ENCODE measurements around the gene TMEM235.

The TMEM235 gene

DNA sequence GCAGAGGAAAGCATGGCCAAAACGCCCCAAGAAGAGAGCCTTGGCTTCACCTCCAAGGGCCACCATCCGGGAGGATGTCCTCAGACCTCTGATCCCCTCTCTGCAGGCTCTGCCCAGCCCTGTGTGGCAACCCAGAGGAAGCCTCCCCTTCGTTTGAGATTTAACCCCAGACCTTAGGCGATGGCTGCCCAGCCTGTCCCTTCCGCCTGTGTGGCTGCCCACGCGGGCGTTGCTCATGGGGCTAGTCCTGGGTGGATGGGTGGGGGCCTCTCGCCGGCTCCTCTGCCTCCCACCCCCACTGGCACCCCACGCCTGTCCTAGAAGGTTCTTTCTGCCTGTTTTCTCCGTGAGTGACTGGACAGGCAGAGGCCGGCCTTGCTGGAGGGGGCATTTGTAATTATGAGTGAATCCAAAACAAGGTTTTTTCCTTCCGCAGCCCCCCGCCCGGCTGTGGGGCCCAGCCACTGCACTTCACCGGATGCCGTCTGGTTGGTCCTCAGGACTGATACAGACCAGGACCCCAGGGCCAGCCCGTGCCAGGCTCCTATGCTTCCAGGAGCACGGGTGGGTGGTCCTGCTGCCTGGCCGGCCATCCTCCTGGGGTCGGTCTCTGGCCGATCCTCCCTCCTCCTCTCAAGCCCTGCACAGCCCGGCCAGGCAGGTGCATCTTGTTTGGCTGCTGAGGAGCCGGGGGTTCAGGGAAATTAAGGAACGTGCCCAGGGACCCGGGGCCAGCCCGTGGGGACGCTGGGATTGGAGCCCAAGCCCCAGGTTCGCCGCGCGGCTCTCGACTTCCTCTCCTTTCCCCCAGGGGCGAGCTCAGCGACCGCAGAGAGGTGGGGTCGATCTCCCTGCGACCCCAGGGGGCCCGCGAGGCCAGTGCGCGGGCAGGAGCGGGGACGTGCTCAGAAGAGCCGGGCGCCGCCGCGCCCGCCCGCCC is at the start of gene TMEM235:
TSS of gene TMEM235 (plus strand) at position 636 of the 940 bp plus-strand sequence. CDS start 393 bp downstream, outside the sequence.
- Mint-ChIP-seq H3K4me1 (peaks cover 6% of the 10 kb centered on the region), H3K36me3 (no peaks in the 10 kb centered on the region), H3K9me3 (no peaks in the 10 kb centered on the region), H3K4me3 (no peak within 1 kb of the TSS), H3K27ac (no peak within 1 kb of the TSS)
- DNase-seq (ENCODE audit: low spot score in 2 of 2) (no peak), ATAC-seq (no peak)

DNA sequence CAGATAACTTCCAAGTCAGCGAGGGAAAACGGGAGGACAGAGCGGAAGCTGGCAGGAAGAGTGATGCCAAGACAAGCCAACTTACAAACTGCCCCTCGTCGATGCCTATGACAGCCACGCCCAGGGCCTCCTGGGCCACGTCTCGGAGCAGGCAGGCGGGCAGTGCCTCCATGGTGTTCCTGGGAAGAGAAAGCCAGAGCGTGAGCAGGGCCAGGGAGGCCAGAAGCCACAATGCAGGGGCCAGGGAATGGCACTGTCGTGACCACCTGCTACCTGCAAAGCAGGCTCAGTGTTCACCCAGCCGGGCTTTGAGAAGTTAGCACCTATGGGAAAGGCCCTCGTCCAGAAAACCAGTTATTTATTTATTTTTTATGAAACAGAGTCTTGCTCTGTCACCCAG is 48.9 kb upstream of the TMEM235 start:
- DNase-seq (ENCODE audit: low spot score in 2 of 2) (no peak), ATAC-seq (no peak)
- Mint-ChIP-seq H3K4me3 (no peak overlapping the region), H3K36me3 (peaks cover 92% of the 10 kb centered on the region), H3K27ac (no peak overlapping the region), H3K4me1 (peaks cover 31% of the 10 kb centered on the region), H3K9me3 (no peaks in the 10 kb centered on the region)

GRCh38 chr17:78183916-78184315 is 47.5 kb upstream of the TMEM235 start:
- no peak overlapping the region for H3K27ac Mint-ChIP-seq
- H3K36me3 Mint-ChIP-seq: peaks cover 78% of the 10 kb centered on the region
- no peak for DNase-seq (ENCODE audit: low spot score in 2 of 2)
- H3K9me3 Mint-ChIP-seq: no peaks in the 10 kb centered on the region
- ATAC-seq: no peak
- peak overlapping the region; percentile 74 for H3K4me3 Mint-ChIP-seq
- peaks cover 36% of the 10 kb centered on the region for H3K4me1 Mint-ChIP-seq

DNA sequence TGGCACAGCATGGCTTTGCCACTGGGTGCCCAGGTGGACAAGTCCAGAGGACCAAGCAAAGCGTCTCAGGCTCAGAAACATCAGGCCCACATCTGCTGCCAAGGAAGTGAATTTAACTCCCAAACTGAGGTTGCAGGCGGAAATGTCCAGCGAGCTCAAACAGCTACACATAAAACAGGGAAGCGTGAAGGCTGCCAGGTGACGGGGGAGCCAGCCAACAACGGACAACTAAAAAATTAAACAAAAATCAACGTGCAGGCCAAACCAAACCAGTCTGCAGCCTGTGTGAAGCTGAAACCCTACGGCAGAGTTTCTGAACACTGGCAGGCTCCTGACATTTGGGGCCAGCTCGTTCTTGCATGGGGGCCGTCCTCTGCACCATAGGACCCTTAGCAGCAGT is 47.1 kb upstream of the TMEM235 start:
- ATAC-seq: no peak
- DNase-seq (ENCODE audit: low spot score in 2 of 2): no peak
- Mint-ChIP-seq H3K27ac (no peak overlapping the region), H3K9me3 (no peaks in the 10 kb centered on the region), H3K4me3 (peak overlapping the region; percentile 74), H3K4me1 (peaks cover 36% of the 10 kb centered on the region), H3K36me3 (peaks cover 74% of the 10 kb centered on the region)

- no peak for ATAC-seq
- Mint-ChIP-seq H3K36me3 (peaks cover 69% of the 10 kb centered on the region), H3K9me3 (no peaks in the 10 kb centered on the region), H3K4me3 (peak overlapping the region; percentile 74), H3K27ac (no peak overlapping the region), H3K4me1 (peaks cover 37% of the 10 kb centered on the region)
- DNase-seq (ENCODE audit: low spot score in 2 of 2): no peak
These were observed 46.6 kb upstream of the TMEM235 start for GRCh38 chr17:78184868-78185267.

GRCh38 chr17:78185981-78186691 is 45.3 kb upstream of the TMEM235 start:
- peak overlapping the region; percentile 81 for H3K27ac Mint-ChIP-seq
- peak overlapping the region; percentile 74 for H3K4me3 Mint-ChIP-seq
- peaks cover 32% of the 10 kb centered on the region for H3K4me1 Mint-ChIP-seq
- H3K9me3 Mint-ChIP-seq: no peaks in the 10 kb centered on the region
- DNase-seq (ENCODE audit: low spot score in 2 of 2): no peak
- ATAC-seq: peak; percentile 5
- H3K36me3 Mint-ChIP-seq: peaks cover 64% of the 10 kb centered on the region

- peaks cover 64% of the 10 kb centered on the region for H3K36me3 Mint-ChIP-seq
- H3K27ac Mint-ChIP-seq: peak within 1 kb of the TSS; percentile 81
- DNase-seq (ENCODE audit: low spot score in 2 of 2) (peak; percentile 93 to 98), ATAC-seq (peak; percentile 93)
- peaks cover 32% of the 10 kb centered on the region for H3K4me1 Mint-ChIP-seq
- H3K4me3 Mint-ChIP-seq: peak within 1 kb of the TSS; percentile 74
- no peaks in the 10 kb centered on the region for H3K9me3 Mint-ChIP-seq
These were observed 44.5 kb upstream of the TMEM235 start, which contains the start of the genes AFMID and TK1 for GRCh38 chr17:78186692-78187595. Gene AFMID (plus strand): TSS chr17:78187362. CDS start chr17:78187371, 9 bp downstream. Gene TK1 (minus strand): TSS chr17:78187052. CDS start chr17:78186994, 58 bp downstream.

- ATAC-seq (no peak), DNase-seq (ENCODE audit: low spot score in 2 of 2) (no peak)
- no peaks in the 10 kb centered on the region for H3K9me3 Mint-ChIP-seq
- peaks cover 7% of the 10 kb centered on the region for H3K4me1 Mint-ChIP-seq
- no peak overlapping the region for H3K4me3 Mint-ChIP-seq
- H3K27ac Mint-ChIP-seq: no peak overlapping the region
- peaks cover 60% of the 10 kb centered on the region for H3K36me3 Mint-ChIP-seq
These were observed 34.7 kb upstream of the TMEM235 start for GRCh38 chr17:78196716-78197115.

GRCh38 chr17:78197147-78197832 is 34.1 kb upstream of the TMEM235 start:
- H3K4me1 Mint-ChIP-seq: peaks cover 7% of the 10 kb centered on the region
- peak overlapping the region; percentile 23 for H3K27ac Mint-ChIP-seq
- peaks cover 55% of the 10 kb centered on the region for H3K36me3 Mint-ChIP-seq
- no peak overlapping the region for H3K4me3 Mint-ChIP-seq
- no peaks in the 10 kb centered on the region for H3K9me3 Mint-ChIP-seq
- ATAC-seq (no peak), DNase-seq (ENCODE audit: low spot score in 2 of 2) (no peak)

GRCh38 chr17:78200451-78200850 is 31.0 kb upstream of the TMEM235 start:
- H3K4me3 Mint-ChIP-seq: no peak overlapping the region
- DNase-seq (ENCODE audit: low spot score in 2 of 2): no peak
- ATAC-seq: no peak
- H3K9me3 Mint-ChIP-seq: no peaks in the 10 kb centered on the region
- H3K27ac Mint-ChIP-seq: no peak overlapping the region
- peaks cover 25% of the 10 kb centered on the region for H3K36me3 Mint-ChIP-seq
- peaks cover 7% of the 10 kb centered on the region for H3K4me1 Mint-ChIP-seq

- ATAC-seq (no peak), DNase-seq (ENCODE audit: low spot score in 2 of 2) (no peak)
- H3K27ac Mint-ChIP-seq: no peak overlapping the region
- no peaks in the 10 kb centered on the region for H3K9me3 Mint-ChIP-seq
- peaks cover 7% of the 10 kb centered on the region for H3K4me1 Mint-ChIP-seq
- no peak overlapping the region for H3K4me3 Mint-ChIP-seq
- peaks cover 18% of the 10 kb centered on the region for H3K36me3 Mint-ChIP-seq
These were observed 28.8 kb upstream of the TMEM235 start for GRCh38 chr17:78202666-78203065.

- Mint-ChIP-seq H3K36me3 (peaks cover 6% of the 10 kb centered on the region), H3K27ac (no peak overlapping the region), H3K4me1 (no peaks in the 10 kb centered on the region), H3K9me3 (no peaks in the 10 kb centered on the region), H3K4me3 (no peak overlapping the region)
- no peak for ATAC-seq
- DNase-seq (ENCODE audit: low spot score in 2 of 2): no peak
These were observed 26.9 kb upstream of the TMEM235 start for GRCh38 chr17:78204387-78205123.

GRCh38 chr17:78205124-78205775 is 26.2 kb upstream of the TMEM235 start:
- no peak for DNase-seq (ENCODE audit: low spot score in 2 of 2)
- Mint-ChIP-seq H3K4me1 (no peaks in the 10 kb centered on the region), H3K27ac (no peak overlapping the region), H3K36me3 (peaks cover 6% of the 10 kb centered on the region), H3K4me3 (no peak overlapping the region), H3K9me3 (no peaks in the 10 kb centered on the region)
- no peak for ATAC-seq
